Mucosa of rectum (tissue), 2 donors: ENCODE results near the gene MYD88.

Source experiments
- H3K27ac ChIP-seq, 2 donors: one replicate each; pipeline ENCODE4 v1.7.0; 2013; ENCODE audit warnings: inconsistent platforms in 2 of 2, low read depth in 2 of 2, low read length in 2 of 2
- H3K27me3 ChIP-seq, 2 donors: one replicate each; pipeline ENCODE4 v1.7.0; 2013; ENCODE audit warnings: low read length in 2 of 2; ENCODE audit not compliant: control insufficient read depth in 2 of 2, insufficient read depth in 2 of 2
- H3K36me3 ChIP-seq, 2 donors: one replicate each; pipeline ENCODE4 v1.7.0; 2013; ENCODE audit warnings: low read length in 2 of 2; ENCODE audit not compliant: control insufficient read depth in 2 of 2, insufficient read depth in 2 of 2
- H3K4me1 ChIP-seq, 2 donors: one replicate each; pipeline ENCODE4 v1.7.0; 2013; ENCODE audit warnings: low read length in 2 of 2, mild to moderate bottlenecking in 1 of 2; ENCODE audit not compliant: control insufficient read depth in 2 of 2, insufficient read depth in 2 of 2
- H3K4me3 ChIP-seq, 2 donors: one replicate each; pipeline ENCODE4 v1.7.0; 2013; ENCODE audit warnings: low read length in 2 of 2
- H3K9ac ChIP-seq, 2 donors: one replicate each; pipeline ENCODE4 v1.7.0; 2013; ENCODE audit warnings: low read length in 2 of 2, low read depth in 1 of 2, mild to moderate bottlenecking in 1 of 2
- H3K9me3 ChIP-seq, 2 donors: one replicate each; pipeline ENCODE4 v1.7.0; 2013; ENCODE audit warnings: low read length in 2 of 2; ENCODE audit not compliant: control insufficient read depth in 2 of 2
- donor health status: healthy.
- donor health status: Normal muscosa, but diverticular disease.

The MYD88 gene

GRCh38 chr3:38142959-38143358 is 4.5 kb downstream of the MYD88 start:
- Histone ChIP-seq H3K9ac (no peak overlapping the region), H3K27ac (no peak overlapping the region), H3K4me1 (peaks cover 16 to 21% of the 10 kb centered on the region in 2 donors), H3K27me3 (no peaks in the 10 kb centered on the region), H3K4me3 (no peak overlapping the region), H3K9me3 (no peaks in the 10 kb centered on the region), H3K36me3 (peaks cover 20 to 25% of the 10 kb centered on the region in 2 donors)

GRCh38 chr3:38143511-38143910 is 5.0 kb downstream of the MYD88 start:
- Histone ChIP-seq H3K27ac (no peak overlapping the region), H3K9me3 (no peaks in the 10 kb centered on the region), H3K27me3 (no peaks in the 10 kb centered on the region), H3K4me3 (no peak overlapping the region), H3K36me3 (peaks cover 20 to 25% of the 10 kb centered on the region in 2 donors), H3K9ac (no peak overlapping the region), H3K4me1 (peaks cover 14 to 18% of the 10 kb centered on the region in 2 donors)

GRCh38 chr3:38146504-38146903 is 8.0 kb downstream of the MYD88 start:
- Histone ChIP-seq H3K4me3 (no peak overlapping the region), H3K9ac (no peak overlapping the region), H3K27me3 (no peaks in the 10 kb centered on the region)

DNA sequence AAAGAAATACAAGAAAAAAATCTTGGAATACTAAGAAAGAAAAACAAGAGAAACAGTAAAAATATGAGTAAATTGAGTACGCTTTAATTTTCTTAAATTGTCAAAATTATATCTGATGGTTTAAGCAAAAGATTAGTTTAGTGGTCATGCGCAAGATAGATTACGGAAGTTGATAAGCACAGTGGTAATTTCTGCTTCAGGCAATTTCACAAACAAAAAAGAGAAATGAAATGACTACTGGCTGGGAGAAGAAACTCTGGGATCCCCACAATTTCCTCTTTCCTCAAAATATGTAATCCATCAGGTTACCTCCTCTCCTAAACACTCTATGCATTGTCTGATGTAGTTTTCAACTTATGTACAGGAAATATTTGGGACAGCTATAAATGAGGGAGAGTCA is 9.0 kb downstream of the MYD88 start:
- peaks cover 0 to 4% of the 10 kb centered on the region in 2 donors for H3K4me1 ChIP-seq

More at GRCh38 chr3:38146504-38146903, 8.0 kb downstream of the MYD88 start:
- no peak overlapping the region for H3K27ac ChIP-seq
- H3K36me3 ChIP-seq, result peaks cover 9 to 11% of the 10 kb centered on the region in 2 donors
- H3K9me3 ChIP-seq, result no peaks in the 10 kb centered on the region
- H3K4me1 ChIP-seq, result peaks cover 0 to 4% of the 10 kb centered on the region in 2 donors

DNA sequence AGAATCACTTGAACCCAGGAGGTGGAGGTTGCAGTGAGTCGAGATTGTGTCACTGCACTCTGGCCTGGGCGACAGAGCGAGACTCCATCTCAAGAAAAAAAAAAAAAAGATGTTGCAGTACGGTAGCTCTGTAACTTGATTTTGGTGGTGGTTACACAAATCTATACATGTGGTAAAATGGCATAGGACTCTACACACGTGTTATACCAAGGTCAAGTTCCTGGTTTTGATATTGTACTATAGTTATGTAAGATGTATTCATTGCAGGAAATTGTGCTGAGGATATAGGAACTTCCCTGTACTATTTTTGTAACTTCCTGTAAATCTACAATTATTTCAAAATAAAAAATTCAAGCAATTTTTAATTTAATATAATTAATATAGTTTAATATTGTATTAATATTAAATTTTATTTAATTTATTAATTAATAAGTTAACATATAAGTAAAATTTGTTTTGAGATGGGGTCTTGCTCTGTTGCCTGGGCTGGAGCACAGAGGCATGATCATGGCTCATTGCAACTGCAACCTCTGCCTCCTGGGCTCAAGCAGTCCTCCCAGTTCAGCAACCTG is 9.9 kb downstream of the MYD88 start:
- Histone ChIP-seq H3K27ac (no peak overlapping the region), H3K4me1 (peaks cover 0 to 4% of the 10 kb centered on the region in 2 donors), H3K27me3 (no peaks in the 10 kb centered on the region), H3K9ac (no peak overlapping the region), H3K36me3 (no peaks in the 10 kb centered on the region), H3K4me3 (no peak overlapping the region), H3K9me3 (no peaks in the 10 kb centered on the region)

More for the DNA sequence above, 9.0 kb downstream of the MYD88 start:
- peaks cover 0 to 1% of the 10 kb centered on the region in 2 donors for H3K36me3 ChIP-seq
- no peak overlapping the region for H3K27ac ChIP-seq
- no peaks in the 10 kb centered on the region for H3K9me3 ChIP-seq
- H3K4me3 ChIP-seq, result no peak overlapping the region
- no peak overlapping the region for H3K9ac ChIP-seq
- H3K27me3 ChIP-seq, result no peaks in the 10 kb centered on the region

- H3K4me3 ChIP-seq, result no peak overlapping the region
- H3K9ac ChIP-seq, result no peak overlapping the region
- no peaks in the 10 kb centered on the region for H3K27me3 ChIP-seq
- H3K27ac ChIP-seq, result no peak overlapping the region
- H3K36me3 ChIP-seq, result no peaks in the 10 kb centered on the region
- H3K9me3 ChIP-seq, result no peaks in the 10 kb centered on the region
- H3K4me1 ChIP-seq, result peaks cover under 1 to 2% of the 10 kb centered on the region in 2 donors
Observed at GRCh38 chr3:38149708-38150107, 11.2 kb downstream of the MYD88 start.

DNA sequence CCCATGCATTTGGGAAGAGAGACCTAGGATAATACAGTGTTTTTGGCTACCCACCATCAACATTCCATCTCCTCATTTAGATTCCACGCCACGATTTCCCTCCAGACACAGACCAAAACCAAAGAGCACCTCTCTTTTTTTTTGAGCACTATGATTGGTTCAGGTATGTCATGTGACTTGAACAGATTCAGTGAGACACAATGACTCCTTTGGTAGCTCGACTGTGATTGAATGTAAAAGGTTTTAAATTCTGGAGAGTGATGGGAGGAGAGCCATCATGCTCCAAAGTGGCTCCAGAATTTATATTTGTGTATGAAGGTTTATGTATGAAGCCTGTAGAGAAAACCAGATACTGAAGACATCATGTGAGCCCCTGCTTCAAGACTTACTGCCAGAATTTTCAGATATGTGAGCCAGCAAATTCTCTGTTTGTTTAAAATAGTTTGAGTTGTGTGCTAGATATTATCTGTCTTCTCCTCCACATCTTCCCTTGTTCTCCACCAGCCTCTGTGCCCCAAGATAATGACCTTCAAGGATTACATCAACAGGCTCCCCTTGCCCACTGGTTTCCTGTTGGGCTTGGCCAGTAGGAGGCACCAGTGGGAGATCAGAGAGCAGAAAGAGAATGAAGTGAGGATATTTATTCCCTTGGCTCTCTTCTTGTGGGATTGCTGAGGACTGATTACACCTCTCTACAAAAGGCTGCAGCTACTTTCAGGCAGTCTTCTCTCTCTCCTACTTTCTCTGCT is 12.5 kb downstream of the MYD88 start:
- no peak overlapping the region for H3K4me3 ChIP-seq
- H3K27me3 ChIP-seq, result no peaks in the 10 kb centered on the region
- peaks cover 2 to 5% of the 10 kb centered on the region in 2 donors for H3K4me1 ChIP-seq
- H3K27ac ChIP-seq, result peak overlapping the region in 1 of 2 donors; percentile 19
- H3K9ac ChIP-seq, result no peak overlapping the region
- no peaks in the 10 kb centered on the region for H3K9me3 ChIP-seq
- no peaks in the 10 kb centered on the region for H3K36me3 ChIP-seq

GRCh38 chr3:38151667-38152265 is 13.3 kb downstream of the MYD88 start:
- Histone ChIP-seq H3K27me3 (no peaks in the 10 kb centered on the region), H3K27ac (peak overlapping the region; percentile 19 to 26), H3K9me3 (no peaks in the 10 kb centered on the region), H3K36me3 (no peaks in the 10 kb centered on the region), H3K4me3 (no peak overlapping the region), H3K9ac (no peak overlapping the region), H3K4me1 (peaks cover 2 to 5% of the 10 kb centered on the region in 2 donors)

- Histone ChIP-seq H3K4me1 (peaks cover 2 to 5% of the 10 kb centered on the region in 2 donors), H3K36me3 (no peaks in the 10 kb centered on the region), H3K4me3 (no peak overlapping the region), H3K27ac (peak overlapping the region in 1 of 2 donors; percentile 3), H3K9ac (no peak overlapping the region), H3K27me3 (no peaks in the 10 kb centered on the region), H3K9me3 (no peaks in the 10 kb centered on the region)
Observed at GRCh38 chr3:38152609-38153008, 14.1 kb downstream of the MYD88 start.

DNA sequence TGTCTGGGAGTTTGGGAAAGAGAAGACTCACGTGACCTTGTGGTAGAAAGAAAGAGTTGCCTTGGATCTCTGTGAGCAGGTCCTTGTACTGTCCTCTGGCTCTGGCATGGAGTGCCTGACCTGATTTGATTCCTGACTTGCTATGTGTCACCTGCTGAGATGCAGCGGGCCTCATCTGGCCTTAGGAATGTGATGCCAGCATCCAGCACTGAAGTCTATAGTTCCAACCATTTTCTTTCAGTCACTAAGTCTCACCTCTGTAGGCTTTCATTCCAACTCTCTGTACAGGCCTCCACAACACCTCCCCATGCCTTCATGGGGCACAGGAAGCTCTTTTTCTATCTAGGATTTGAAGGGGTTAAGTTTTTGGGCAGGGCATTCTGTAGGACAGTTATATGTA is 14.8 kb downstream of the MYD88 start:
- Histone ChIP-seq H3K9me3 (no peaks in the 10 kb centered on the region), H3K36me3 (no peaks in the 10 kb centered on the region), H3K27ac (no peak overlapping the region), H3K27me3 (no peaks in the 10 kb centered on the region), H3K4me3 (no peak overlapping the region), H3K9ac (no peak overlapping the region), H3K4me1 (peaks cover 2 to 5% of the 10 kb centered on the region in 2 donors)
